Endothelial cell of hepatic sinusoid (primary cell): ENCODE data around the gene IFITM5.
"Not testable (repeated sequence)": the region's sequence is repeated elsewhere in the genome, so short reads cannot be mapped to it uniquely, and the experiment has no call there.

Experiments used
- in situ Hi-C: cut with HindIII; loops from 2 replicates; pipeline ENCODE4 v1.10.0; 2017; ENCODE audit warnings: low sequenced_read_pairs

The IFITM5 gene

GRCh38 chr11:313787-314553 is 14.6 kb upstream of the IFITM5 start, which contains the start of gene IFITM1:
Gene IFITM1 (plus strand): TSS chr11:314040. CDS start chr11:314171, 131 bp downstream.
- in situ Hi-C loops, result no loop called here

- in situ Hi-C loops, result no loop called here
These were observed 14.0 kb upstream of the IFITM5 start for GRCh38 chr11:313304-313786.

- in situ Hi-C loops, result no loop called here
These were observed 12.9 kb upstream of the IFITM5 start for GRCh38 chr11:312092-312816.

- in situ Hi-C loops, result not testable (repeated sequence)
These were observed 11.9 kb upstream of the IFITM5 start for GRCh38 chr11:311013-311748.

- in situ Hi-C loops, result loop anchor here (5.0 kb wide), 1 partner anchor 58 kb away; no protein-coding TSS in a partner anchor
These were observed 10.8 kb upstream of the IFITM5 start for GRCh38 chr11:309979-310572.

GRCh38 chr11:308740-309665 is 9.7 kb upstream of the IFITM5 start:
- in situ Hi-C loops, result loop anchor here (5.0 kb wide), 1 partner anchor 57 kb away; no protein-coding TSS in a partner anchor

GRCh38 chr11:307766-308708 is 8.7 kb upstream of the IFITM5 start, which contains the start of gene IFITM2:
Gene IFITM2 (plus strand): TSS chr11:307816. CDS start chr11:308193, 377 bp downstream.
- in situ Hi-C loops, result loop anchor here (5.0 kb wide), 1 partner anchor 56 kb away; no protein-coding TSS in a partner anchor

GRCh38 chr11:306645-307371 is 7.5 kb upstream of the IFITM5 start:
- in situ Hi-C loops, result loop anchor here (5.0 kb wide), 1 partner anchor 55 kb away; no protein-coding TSS in a partner anchor

- in situ Hi-C loops, result loop anchor here (5.0 kb wide), 1 partner anchor 54 kb away; no protein-coding TSS in a partner anchor
These were observed 6.5 kb upstream of the IFITM5 start for GRCh38 chr11:305844-306211.

GRCh38 chr11:304915-305843 is 5.9 kb upstream of the IFITM5 start:
- in situ Hi-C loops, result loop anchor here (5.0 kb wide), 1 partner anchor 53 kb away; no protein-coding TSS in a partner anchor

- in situ Hi-C loops, result no loop called here
These were observed 4.8 kb upstream of the IFITM5 start for GRCh38 chr11:304061-304506.

- in situ Hi-C loops, result no loop called here
These were observed 4.0 kb upstream of the IFITM5 start for GRCh38 chr11:303363-303762.

GRCh38 chr11:299951-300735 is 817 bp upstream of the IFITM5 start:
- in situ Hi-C loops, result loop anchor here (5.0 kb wide), 1 partner anchor 87 kb away; no protein-coding TSS in a partner anchor

- in situ Hi-C loops, result loop anchor here (5.0 kb wide), 1 partner anchor 89 kb away; no protein-coding TSS in a partner anchor
These were observed 790 bp downstream of the IFITM5 start for GRCh38 chr11:298406-299065.
